Chondrocyte (in vitro differentiated cells): Measurements from ENCODE around the gene PCNX2. TPM values are rescaled to one million over a fixed set of nuclear protein-coding genes. Genes with fewer than 3 reads are reported as not detected.

Source experiments
- DNase-seq: peaks from one replicate; pipeline ENCODE4 v3.0.0; 2021; ENCODE audit warnings: mixed read lengths, low spot score
- H3K27ac Mint-ChIP-seq: one replicate; pipeline ENCODE4 v1.8.0; 2021; ENCODE audit warnings: mild to moderate bottlenecking, moderate library complexity, mixed read lengths; ENCODE audit not compliant: unreplicated experiment
- H3K27me3 Mint-ChIP-seq: 2 replicates; pipeline ENCODE4 v1.8.0; 2021; ENCODE audit warnings: low read depth, mixed read lengths
- H3K36me3 Mint-ChIP-seq: 2 replicates; pipeline ENCODE4 v1.8.0; 2021; ENCODE audit warnings: low read depth, mixed read lengths
- H3K4me1 Mint-ChIP-seq: 2 replicates; pipeline ENCODE4 v1.8.0; 2021; ENCODE audit warnings: low read depth, mild to moderate bottlenecking, mixed read lengths
- H3K4me3 Mint-ChIP-seq: one replicate; pipeline ENCODE4 v1.8.0; 2021; ENCODE audit warnings: mild to moderate bottlenecking, moderate library complexity, mixed read lengths; ENCODE audit not compliant: unreplicated experiment
- H3K9me3 Mint-ChIP-seq: 2 replicates; pipeline ENCODE4 v1.8.0; 2021; ENCODE audit warnings: low read depth, mixed read lengths
- total RNA-seq: library from RNA; stranded (reverse); gene quantifications from 3 replicates; pipeline ENCODE4 v1.2.1, GENCODE V29; 2021
- TF ChIP-seq, protein P1 (sequence below): fragments of 200-600 bp; sonication (generic); IDR thresholded peaks from 2 replicates; pipeline ENCODE4 v1.5.0; 2021; ENCODE audit warnings: antibody characterized with exemption, mild to moderate bottlenecking, moderate library complexity

PCNX2 gene
- total RNA-seq, 1 donor from 2014 or later: 9.5 TPM

DNA sequence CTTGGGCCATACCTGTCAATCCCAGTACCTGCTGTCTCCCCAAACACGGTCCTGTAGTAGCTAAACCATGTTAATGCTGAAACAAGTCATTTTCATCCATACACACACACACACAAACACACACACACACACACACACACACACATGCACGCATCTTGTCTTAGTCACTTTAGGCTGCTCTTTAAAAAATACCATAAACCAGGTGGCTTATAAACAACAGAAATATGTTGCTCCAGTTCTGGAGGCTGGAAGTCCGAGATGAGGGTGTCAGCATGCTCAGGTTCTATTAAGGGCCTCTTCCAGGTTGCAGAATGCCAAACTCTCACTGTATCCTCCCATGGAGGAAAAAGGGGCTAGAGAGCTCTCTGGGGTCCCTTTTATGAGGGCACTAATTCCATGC, 215.2 kb downstream of the PCNX2 start:
- H3K27me3 Mint-ChIP-seq: no peaks in the 10 kb centered on the region

DNA sequence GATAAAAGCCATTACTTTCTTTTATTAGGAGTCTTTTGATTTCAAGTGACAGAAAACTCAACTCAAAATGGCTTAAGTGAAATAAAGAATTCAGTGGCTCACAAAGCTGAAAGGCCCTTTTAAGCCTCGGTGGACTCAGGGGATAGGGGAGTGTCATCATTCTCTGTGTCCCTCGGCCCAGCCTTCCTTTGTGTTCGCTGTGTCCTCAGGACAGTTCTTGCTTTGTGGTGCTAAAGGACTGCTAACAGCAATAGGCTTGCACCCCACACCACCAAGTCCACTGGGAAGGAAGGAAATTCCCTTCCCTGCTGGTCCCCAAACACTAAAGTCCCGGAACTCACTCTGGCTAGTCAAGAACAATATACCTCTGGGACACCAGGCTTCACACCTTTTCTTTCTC, 216.0 kb downstream of the PCNX2 start:
- no peak for DNase-seq
- H3K4me1 Mint-ChIP-seq: peaks cover 23% of the 10 kb centered on the region
- TF ChIP-seq, protein P1, sequence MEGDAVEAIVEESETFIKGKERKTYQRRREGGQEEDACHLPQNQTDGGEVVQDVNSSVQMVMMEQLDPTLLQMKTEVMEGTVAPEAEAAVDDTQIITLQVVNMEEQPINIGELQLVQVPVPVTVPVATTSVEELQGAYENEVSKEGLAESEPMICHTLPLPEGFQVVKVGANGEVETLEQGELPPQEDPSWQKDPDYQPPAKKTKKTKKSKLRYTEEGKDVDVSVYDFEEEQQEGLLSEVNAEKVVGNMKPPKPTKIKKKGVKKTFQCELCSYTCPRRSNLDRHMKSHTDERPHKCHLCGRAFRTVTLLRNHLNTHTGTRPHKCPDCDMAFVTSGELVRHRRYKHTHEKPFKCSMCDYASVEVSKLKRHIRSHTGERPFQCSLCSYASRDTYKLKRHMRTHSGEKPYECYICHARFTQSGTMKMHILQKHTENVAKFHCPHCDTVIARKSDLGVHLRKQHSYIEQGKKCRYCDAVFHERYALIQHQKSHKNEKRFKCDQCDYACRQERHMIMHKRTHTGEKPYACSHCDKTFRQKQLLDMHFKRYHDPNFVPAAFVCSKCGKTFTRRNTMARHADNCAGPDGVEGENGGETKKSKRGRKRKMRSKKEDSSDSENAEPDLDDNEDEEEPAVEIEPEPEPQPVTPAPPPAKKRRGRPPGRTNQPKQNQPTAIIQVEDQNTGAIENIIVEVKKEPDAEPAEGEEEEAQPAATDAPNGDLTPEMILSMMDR: no peak
- H3K9me3 Mint-ChIP-seq: no peaks in the 10 kb centered on the region
- no peak overlapping the region for H3K4me3 Mint-ChIP-seq
- H3K27me3 Mint-ChIP-seq: no peaks in the 10 kb centered on the region
- H3K36me3 Mint-ChIP-seq: peaks cover 3% of the 10 kb centered on the region
- H3K27ac Mint-ChIP-seq: no peak overlapping the region

More for the DNA sequence above, 215.2 kb downstream of the PCNX2 start:
- Mint-ChIP-seq H3K27ac (no peak overlapping the region), H3K4me1 (peaks cover 16% of the 10 kb centered on the region), H3K9me3 (no peaks in the 10 kb centered on the region), H3K4me3 (no peak overlapping the region), H3K36me3 (peaks cover 1% of the 10 kb centered on the region)
- DNase-seq: no peak
- TF ChIP-seq, protein P1: no peak

DNA sequence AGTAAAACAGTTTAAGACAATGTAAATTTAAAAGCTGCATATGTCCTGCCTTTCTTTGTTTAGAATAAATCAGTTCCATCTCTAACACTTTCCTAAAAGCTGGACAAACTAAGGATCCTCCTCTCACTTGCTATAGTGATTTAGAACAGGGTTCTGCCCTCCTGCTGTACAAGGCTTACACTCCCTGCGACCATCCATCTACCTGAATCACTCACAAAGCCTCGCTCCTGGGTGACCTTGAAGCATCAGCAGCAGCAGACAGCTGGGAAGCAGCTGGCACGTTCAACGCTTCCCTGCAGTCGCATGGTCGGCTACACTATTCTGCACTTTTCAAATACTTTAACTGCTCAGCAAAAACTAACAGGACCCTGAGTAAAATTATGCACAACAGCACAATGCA, 217.1 kb downstream of the PCNX2 start:
- DNase-seq: no peak
- no peaks in the 10 kb centered on the region for H3K27me3 Mint-ChIP-seq
- H3K9me3 Mint-ChIP-seq: no peaks in the 10 kb centered on the region
- no peak overlapping the region for H3K27ac Mint-ChIP-seq
- peaks cover 3% of the 10 kb centered on the region for H3K36me3 Mint-ChIP-seq
- TF ChIP-seq, protein P1: no peak
- H3K4me1 Mint-ChIP-seq: peaks cover 24% of the 10 kb centered on the region
- H3K4me3 Mint-ChIP-seq: no peak overlapping the region

DNA sequence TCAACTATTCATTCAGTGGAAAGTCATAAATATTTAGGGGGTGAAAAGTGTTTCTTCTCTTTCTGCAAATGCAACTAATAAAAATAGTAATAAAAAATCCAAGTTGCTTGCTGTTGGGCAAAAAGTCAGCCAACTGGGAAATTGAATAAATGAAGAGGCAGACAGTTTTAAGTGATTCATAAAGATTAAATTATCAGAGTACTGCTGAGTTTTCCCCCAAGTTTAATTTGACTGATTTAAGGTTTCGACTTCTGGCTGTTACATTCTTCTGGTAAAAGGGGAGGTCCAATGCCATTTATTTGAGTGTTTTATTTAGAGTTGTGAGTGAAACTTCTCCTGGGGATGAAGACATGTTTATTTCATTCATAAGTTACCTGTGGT, 219.6 kb downstream of the PCNX2 start:
- Mint-ChIP-seq H3K36me3 (peaks cover 6% of the 10 kb centered on the region), H3K27me3 (no peaks in the 10 kb centered on the region), H3K9me3 (peaks cover 9% of the 10 kb centered on the region), H3K4me1 (peaks cover 12% of the 10 kb centered on the region), H3K4me3 (no peak overlapping the region), H3K27ac (no peak overlapping the region)
- no peak for DNase-seq
- TF ChIP-seq, protein P1: no peak

- no peak for DNase-seq
- TF ChIP-seq, protein P1: no peak
- peaks cover 16% of the 10 kb centered on the region for H3K4me1 Mint-ChIP-seq
- H3K9me3 Mint-ChIP-seq: peaks cover 7% of the 10 kb centered on the region
- peaks cover 4% of the 10 kb centered on the region for H3K36me3 Mint-ChIP-seq
- no peak overlapping the region for H3K27ac Mint-ChIP-seq
- H3K4me3 Mint-ChIP-seq: no peak overlapping the region
- H3K27me3 Mint-ChIP-seq: no peaks in the 10 kb centered on the region
Observed at GRCh38 chr1:233066087-233066486, 229.4 kb downstream of the PCNX2 start.
